ENCODE measurements around the gene ANKRD33B.

- no peak for TF ChIP-seq POLR2AphosphoS5 (IDR thresholded peaks at IDR 0.05; ENCODE audit: low read depth, low read length)
- no peak for TF ChIP-seq POLR2A (IDR thresholded peaks at IDR 0.05; ENCODE audit: low read depth, low read length)
- no peak for TF ChIP-seq TAF1 (IDR thresholded peaks at IDR 0.05; ENCODE audit: borderline replicate concordance, low read depth, low read length)
Measured at GRCh38 chr5:10539687-10539998, 24.2 kb upstream of the ANKRD33B start.
